K562 (cell line): Measurements from ENCODE around the gene PPP1CC. TPM values are rescaled to one million over a fixed set of nuclear protein-coding genes. Genes with fewer than 3 reads are reported as not detected.

Experiments
- ATAC-seq: fragments of 200-7000 bp; cut with Tn5 transposase; 3 replicates; pipeline ENCODE4 v1.9.1; 2020; ENCODE audit warnings: moderate library complexity
- BruUV-seq: library from RNA; stranded (reverse); fragments of 400-500 nt; replicated peaks from 2 replicates; lab custom pipeline; 2021; lab: Mats Ljungman, UMichigan
- CTCF ChIA-PET: fragments of 300-600 bp; formaldehyde crosslinking; extraction: SDS; loops from one replicate; lab custom pipeline; 2021; ENCODE audit warnings: low intra/inter-chr PET ratio; lab: Yijun Ruan, JAX
- POLR2A ChIA-PET: fragments of 300-600, 350-650 bp; sonication (Branson Sonifier 250); formaldehyde crosslinking; extraction: SDS; loops from one replicate; lab custom pipeline; 2021; ENCODE audit warnings: antibody characterized with exemption, inconsistent platforms; lab: Yijun Ruan, JAX
- DNase-seq, 4 experiments: peaks; one replicate each; pipeline versions ENCODE4 v3.0.0 to v3.0.0-alpha.2; 2011 to 2018; ENCODE audit warnings: low spot score in 3 of 4, mixed read lengths in 3 of 4; ENCODE audit errors: extremely low read depth in 1 of 4
- FAIRE-seq: peaks from 2 replicates; lab custom pipeline; 2011; peaks lifted over from hg19 to GRCh38; lab: Jason Lieb, UNC
- H2AFZ ChIP-seq: 2 replicates; pipeline ENCODE4 v1.6.0; 2011; ENCODE audit warnings: low read depth, low read length, control low read depth, inconsistent platforms
- H3K27ac ChIP-seq: fragments of 200-600 bp; 3 replicates; pipeline ENCODE4 v1.8.0; 2011; ENCODE audit warnings: low read depth, mild to moderate bottlenecking, control low read depth, inconsistent platforms, low read length, moderate library complexity, mixed read lengths; ENCODE audit errors: extremely low read depth
- H3K27me3 ChIP-seq, 2 experiments: fragments of 300-600 bp in 1 of 2; 2 replicates in 1 of 2; 3 replicates in 1 of 2; pipeline versions ENCODE4 v1.6.0 to v1.8.0; 2011; ENCODE audit warnings: inconsistent platforms in 2 of 2, low read length in 2 of 2, mild to moderate bottlenecking in 1 of 2, mixed read lengths in 1 of 2, moderate library complexity in 1 of 2; ENCODE audit not compliant: control insufficient read depth in 2 of 2, insufficient read depth in 2 of 2
- H3K36me3 ChIP-seq: fragments of 300-600 bp; 3 replicates; pipeline ENCODE4 v1.8.0; 2011; ENCODE audit warnings: mild to moderate bottlenecking, low read length, inconsistent platforms; ENCODE audit not compliant: control insufficient read depth, insufficient read depth
- H3K4me1 ChIP-seq, 2 experiments: fragments of 200-600 bp in 1 of 2; replicated peaks in 1 of 2; 2 replicates in 1 of 2; 3 replicates in 1 of 2; pipeline versions ENCODE4 v1.5.1 to v1.8.0; 2011; ENCODE audit warnings: inconsistent platforms in 2 of 2, low read length in 2 of 2, mild to moderate bottlenecking in 1 of 2, mixed read lengths in 1 of 2, moderate library complexity in 1 of 2; ENCODE audit not compliant: control insufficient read depth in 2 of 2, insufficient read depth in 2 of 2
- H3K4me2 ChIP-seq: 2 replicates; pipeline ENCODE4 v1.6.1; 2011; ENCODE audit warnings: low read length, control low read depth, inconsistent platforms, mixed read lengths; ENCODE audit not compliant: insufficient read depth
- H3K4me3 ChIP-seq: fragments of 200-600 bp; sonication (generic), shearing (Covaris generic); 2 replicates; pipeline ENCODE4 v1.5.1; 2016; ENCODE audit warnings: control low read depth, inconsistent platforms
- H3K79me2 ChIP-seq: fragments of 200-600 bp; 3 replicates; pipeline ENCODE4 v1.8.0; 2011; ENCODE audit warnings: low read length, inconsistent platforms; ENCODE audit not compliant: control insufficient read depth, insufficient read depth
- H3K9ac ChIP-seq, 2 experiments: 2 replicates each; pipeline versions ENCODE4 v1.6.0 to v1.6.1; 2011; ENCODE audit warnings: low read depth in 2 of 2, low read length in 2 of 2, control low read depth in 1 of 2, inconsistent platforms in 1 of 2, mild to moderate bottlenecking in 1 of 2, mixed read lengths in 1 of 2; ENCODE audit not compliant: insufficient read depth in 1 of 2
- H3K9me1 ChIP-seq: one replicate; pipeline ENCODE4 v1.6.0; 2011; ENCODE audit warnings: inconsistent platforms, mild to moderate bottlenecking, low read length, moderate library complexity; ENCODE audit not compliant: control insufficient read depth, insufficient read depth
- H3K9me3 ChIP-seq: replicated peaks from 2 replicates; pipeline ENCODE4 v1.5.1; 2011; ENCODE audit warnings: low read depth, low read length, inconsistent platforms; ENCODE audit not compliant: control insufficient read depth, insufficient read depth
- H4K20me1 ChIP-seq: replicated peaks from 2 replicates; pipeline ENCODE4 v1.6.1; 2011; ENCODE audit warnings: low read length, inconsistent platforms, mixed read lengths; ENCODE audit not compliant: control insufficient read depth, insufficient read depth
- EGR1 ChIP-seq: fragments of 450-650 bp; conservative IDR thresholded peaks from 2 replicates; pipeline ENCODE4 v1.6.1; 2017; ENCODE audit warnings: mild to moderate bottlenecking
- KLF16 ChIP-seq: IDR thresholded peaks from 2 replicates; pipeline ENCODE4 v1.6.1; 2016; ENCODE audit warnings: antibody characterized with exemption
- RUNX1 ChIP-seq: sonication (generic); IDR thresholded peaks from 2 replicates; pipeline ENCODE4 v1.6.1; 2016; ENCODE audit warnings: antibody characterized with exemption, low read depth
- SIX5 ChIP-seq, 2 experiments: IDR thresholded peaks; 2 replicates each; pipeline ENCODE4 v1.6.1; 2011; ENCODE audit warnings: low read length in 2 of 2, borderline replicate concordance in 1 of 2, low read depth in 1 of 2, mild to moderate bottlenecking in 1 of 2, moderate library complexity in 1 of 2; ENCODE audit not compliant: insufficient read depth in 1 of 2
- SMAD4 ChIP-seq: fragments of 250-450 bp; sonication (Bioruptor Pico); conservative IDR thresholded peaks from 2 replicates; pipeline ENCODE4 v1.8.0; 2021; ENCODE audit warnings: inconsistent platforms, mild to moderate bottlenecking, moderate library complexity
- SMARCC2 ChIP-seq: fragments of 450-650 bp; IDR thresholded peaks from 2 replicates; pipeline ENCODE4 v1.6.1; 2017; ENCODE audit warnings: antibody characterized with exemption, moderate library complexity, mild to moderate bottlenecking, low read depth
- TCF7L2 ChIP-seq: fragments of 150-350 bp; IDR thresholded peaks from 2 replicates; pipeline ENCODE4 v1.6.1; 2016; ENCODE audit warnings: low read depth, mild to moderate bottlenecking, low read length, moderate library complexity
- TCFL5 ChIP-seq: fragments of 250-450 bp; sonication (Bioruptor Pico); conservative IDR thresholded peaks from 2 replicates; pipeline ENCODE4 v1.6.1; 2021; ENCODE audit warnings: mild to moderate bottlenecking, moderate library complexity, matching md5 sums
- THAP7 ChIP-seq: fragments of 250-450 bp; sonication (Bioruptor Pico); IDR thresholded peaks from 2 replicates; pipeline ENCODE4 v1.5.0; 2021
- TSC22D4 ChIP-seq: fragments of 450-650 bp; IDR thresholded peaks from 2 replicates; pipeline ENCODE4 v1.6.1; 2016; ENCODE audit warnings: missing genetic modification characterization, missing biosample characterization, control low read depth
- ZNF395 ChIP-seq: fragments of 200-800 bp; sonication (Bioruptor generic); IDR thresholded peaks from 2 replicates; pipeline ENCODE4 v1.6.1; 2017; ENCODE audit warnings: missing genetic modification characterization, missing compliant biosample characterization
- ZNF431 ChIP-seq: sonication (generic); formaldehyde crosslinking; IDR thresholded peaks from 2 replicates; pipeline ENCODE4 v1.8.0; 2022; ENCODE audit warnings: mild to moderate bottlenecking, missing genetic modification reagents
- WGBS: fragments of 100-300 bp; shearing (Covaris generic); methylation state at CpG from one replicate; pipeline ENCODE4 v1.1.6; 2016; ENCODE audit warnings: low coverage, mixed read lengths; ENCODE audit not compliant: insufficient coverage; ENCODE audit errors: missing lambda C conversion rate; 5-methylcytosine and 5-hydroxymethylcytosine counted together
- in situ Hi-C: fragments of 300-500 bp; cut with MboI; formaldehyde crosslinking; loops from 4 replicates; pipeline ENCODE4 v1.15.0; 2018; ENCODE audit warnings: inconsistent platforms, mixed read lengths
- intact Hi-C: fragments of 100-400 bp; cut with micrococcal nuclease; formaldehyde crosslinking; loops from 2 replicates; pipeline ENCODE4 v1.14.2; 2022
- polyA plus RNA-seq, 8 experiments: library from polyadenylated mRNA; depleted of rRNA in 4 of 8; stranded (reverse) in 5 of 8; unstranded in 3 of 8; fragments of >200 nt; fragmentation: Nextera tagmentation in 2 of 8; fragmentation: Illumina TruSeq in 1 of 8; extraction: Ambion mirVana in 2 of 8; extraction: Trizol in 1 of 8; gene quantifications; 2 replicates each; pipeline versions ENCODE4 v1.2.1 to v1.2.3, GENCODE V29; 2011 to 2014; ENCODE audit warnings: inconsistent platforms in 1 of 8, missing spikeins in 1 of 8
- total RNA-seq, 7 experiments: library from RNA; depleted of rRNA in 6 of 7; stranded (reverse); fragments of >200 nt in 6 of 7; fragmentation: Illumina TruSeq in 2 of 7; extraction: Trizol in 2 of 7; gene quantifications; 2 replicates each; pipeline versions ENCODE4 v1.2.1 to v1.2.3, GENCODE V29; 2011 to 2021; ENCODE audit warnings: low replicate concordance in 1 of 7
- TF ChIP-seq, protein P1 (sequence below): fragments of 450-650 bp; IDR thresholded peaks from 2 replicates; pipeline ENCODE4 v1.6.1; 2016; ENCODE audit warnings: missing biosample characterization, missing genetic modification characterization

Gene PPP1CC
- total and polyA plus RNA-seq, 9 of the 15 experiments (the other 6 are each of a cell fraction or from before 2014, with no cell fraction given) = 67.4 to 286 (median 195) TPM

DNA sequence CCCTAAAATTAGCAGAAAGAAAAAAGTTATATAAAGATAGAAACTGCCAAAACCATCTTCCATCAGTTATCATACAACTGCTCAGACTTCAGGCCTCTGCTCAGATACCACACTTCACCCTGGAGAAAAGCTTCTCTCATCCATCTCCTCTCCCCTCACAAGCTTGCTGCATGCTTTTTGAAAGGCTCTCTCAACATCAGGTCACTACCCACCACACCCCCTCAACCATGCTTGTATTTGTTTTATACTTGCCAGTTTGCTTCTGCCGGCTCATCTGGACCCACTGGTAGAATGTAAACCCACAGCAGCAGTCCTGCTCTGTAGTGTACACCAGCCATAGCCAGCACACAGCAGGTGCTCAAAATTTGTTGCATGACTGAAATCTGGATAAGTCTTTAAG lies 8.8 kb downstream of the PPP1CC start:
- CTCF ChIA-PET = no interaction called here
- H3K27ac ChIP-seq = no peak overlapping the region
- ATAC-seq (no peak), FAIRE-seq (no peak), DNase-seq (no peak)
- peaks cover 13 to 23% of the 10 kb centered on the region in 2 experiments for H3K4me1 ChIP-seq
- H3K36me3 ChIP-seq = peaks cover 92% of the 10 kb centered on the region
- no peak overlapping the region for H3K4me2 ChIP-seq
- peaks cover 33% of the 10 kb centered on the region for H4K20me1 ChIP-seq
- WGBS = 75% methylated on average over 1 of the region's 1 CpG
- no peaks in the 10 kb centered on the region for H3K27me3 ChIP-seq
- no peak overlapping the region for H3K4me3 ChIP-seq
- H3K79me2 ChIP-seq = peaks cover 98% of the 10 kb centered on the region
- TF ChIP-seq EGR1 (no peak), THAP7 (CRISPR knock-in tag) (no peak), TCFL5 (CRISPR knock-in tag) (no peak)
- no TSS peak for BruUV-seq
- H3K9me3 ChIP-seq = no peaks in the 10 kb centered on the region
- intact Hi-C loops = no loop called here
- no peak overlapping the region for H2AFZ ChIP-seq
- H3K9ac ChIP-seq = no peak overlapping the region
- POLR2A ChIA-PET = interaction anchor here (0.9 to 1.4 kb wide), 4 partner anchors 9 to 13 kb away, joined by 3 to 7 read pairs (median 6); partner anchors contain the start of gene PPP1CC
- H3K9me1 ChIP-seq = peaks cover 3% of the 10 kb centered on the region
- in situ Hi-C loops = no loop called here

- Histone ChIP-seq H3K9ac (no peak overlapping the region), H3K4me1 (peaks cover 11 to 16% of the 10 kb centered on the region in 2 experiments; a peak in 4 of 5 replicates), H3K27ac (no peak overlapping the region), H3K27me3 (no peaks in the 10 kb centered on the region), H3K36me3 (peaks cover 93% of the 10 kb centered on the region), H3K9me1 (no peaks in the 10 kb centered on the region), H2AFZ (no peak overlapping the region), H4K20me1 (peaks cover 26% of the 10 kb centered on the region), H3K79me2 (peaks cover 97% of the 10 kb centered on the region), H3K4me2 (no peak overlapping the region), H3K9me3 (no peaks in the 10 kb centered on the region), H3K4me3 (no peak overlapping the region)
- DNase-seq (no peak), FAIRE-seq (no peak), ATAC-seq (no peak)
- no TSS peak for BruUV-seq
- ChIA-PET CTCF (interaction anchor here (0.7 kb wide), 1 partner anchor 8 kb away, joined by 3 read pairs; no protein-coding TSS in a partner anchor), POLR2A (interaction anchor here (0.9 to 1.4 kb wide), 5 partner anchors 10 to 14 kb away, joined by 3 to 7 read pairs (median 4); partner anchors contain the start of gene PPP1CC)
- 86% methylated on average over 5 of the region's 5 CpGs for WGBS
- intact Hi-C loops (no loop called here), in situ Hi-C loops (no loop called here)
- TF ChIP-seq TSC22D4 (tag) (no peak), ZNF431 (no peak), SMARCC2 (no peak), SIX5 (IDR thresholded peaks at IDR 0.05; ENCODE audit: borderline replicate concordance in 1 of 2, insufficient read depth in 1 of 2, low read depth in 1 of 2, low read length in 2 of 2) (no peak), KLF16 (no peak), SMAD4 (no peak), TCF7L2 (no peak), RUNX1 (no peak), ZNF395 (CRISPR knock-in tag) (no peak)
- TF ChIP-seq, protein P1, sequence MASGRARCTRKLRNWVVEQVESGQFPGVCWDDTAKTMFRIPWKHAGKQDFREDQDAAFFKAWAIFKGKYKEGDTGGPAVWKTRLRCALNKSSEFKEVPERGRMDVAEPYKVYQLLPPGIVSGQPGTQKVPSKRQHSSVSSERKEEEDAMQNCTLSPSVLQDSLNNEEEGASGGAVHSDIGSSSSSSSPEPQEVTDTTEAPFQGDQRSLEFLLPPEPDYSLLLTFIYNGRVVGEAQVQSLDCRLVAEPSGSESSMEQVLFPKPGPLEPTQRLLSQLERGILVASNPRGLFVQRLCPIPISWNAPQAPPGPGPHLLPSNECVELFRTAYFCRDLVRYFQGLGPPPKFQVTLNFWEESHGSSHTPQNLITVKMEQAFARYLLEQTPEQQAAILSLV (tag) = no peak
Measured at GRCh38 chr12:110733089-110733715, 9.5 kb downstream of the PPP1CC start.
